Myocyte (in vitro differentiated cells): ENCODE data around the gene CEP295NL. TPM values are rescaled to one million over a fixed set of nuclear protein-coding genes. Genes with fewer than 3 reads are reported as not detected.
A peak's percentile ranks its signal among the peaks of the same experiment; 100 is the strongest.
"Not testable (repeated sequence)": the region's sequence is repeated elsewhere in the genome, so short reads cannot be mapped to it uniquely, and the experiment has no call there.

Experiments used
- DNase-seq: peaks from one replicate; pipeline ENCODE4 v3.0.0-alpha.2; 2012; ENCODE audit warnings: low read depth
- total RNA-seq: library from RNA; depleted of rRNA; stranded (reverse); fragments of >200 nt; gene quantifications from 2 replicates; pipeline ENCODE4 v1.2.3, GENCODE V29; 2014

CEP295NL gene
- total RNA-seq, 1 donor from 2014 or later = 1.7 TPM

DNA sequence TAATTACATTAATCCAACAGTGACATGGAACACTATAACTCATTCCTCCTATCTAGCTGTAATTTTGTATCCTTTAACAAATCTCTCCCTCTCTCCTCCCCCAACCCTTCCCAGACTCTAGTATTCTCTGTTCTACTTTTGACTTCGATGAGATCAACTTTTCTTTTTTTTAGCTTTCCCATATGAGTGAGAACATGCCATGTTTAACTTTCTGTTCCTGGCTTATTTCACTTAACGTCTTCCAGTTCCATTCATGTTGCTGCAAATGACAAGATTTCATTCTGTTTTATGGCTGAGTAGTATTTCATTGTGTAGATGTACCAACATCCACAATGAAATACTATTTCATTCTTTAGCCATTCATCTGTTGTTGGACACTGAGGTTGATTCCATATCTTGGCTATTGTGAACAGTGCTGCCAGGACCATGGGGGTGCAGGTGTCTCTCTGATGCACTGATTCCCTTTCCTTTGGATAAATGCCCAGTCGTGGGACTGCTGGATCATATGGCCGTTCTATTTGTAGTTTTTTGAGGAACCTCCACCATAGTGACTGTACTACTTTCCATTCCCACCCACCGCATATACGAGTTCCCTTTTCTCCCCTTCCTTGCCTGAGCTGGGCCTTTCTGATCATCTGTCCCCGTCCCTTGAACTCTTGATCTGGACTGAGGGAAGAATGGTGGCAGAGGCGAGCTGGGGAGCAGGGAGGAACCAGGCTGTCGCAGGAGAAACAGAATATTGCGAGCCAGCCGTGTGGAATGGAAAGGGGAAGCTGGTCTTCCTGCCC lies 7.7 kb upstream of the CEP295NL start:
- DNase-seq = no peak

GRCh38 chr17:78908426-78908825 lies 5.4 kb upstream of the CEP295NL start:
- no peak for DNase-seq

DNA sequence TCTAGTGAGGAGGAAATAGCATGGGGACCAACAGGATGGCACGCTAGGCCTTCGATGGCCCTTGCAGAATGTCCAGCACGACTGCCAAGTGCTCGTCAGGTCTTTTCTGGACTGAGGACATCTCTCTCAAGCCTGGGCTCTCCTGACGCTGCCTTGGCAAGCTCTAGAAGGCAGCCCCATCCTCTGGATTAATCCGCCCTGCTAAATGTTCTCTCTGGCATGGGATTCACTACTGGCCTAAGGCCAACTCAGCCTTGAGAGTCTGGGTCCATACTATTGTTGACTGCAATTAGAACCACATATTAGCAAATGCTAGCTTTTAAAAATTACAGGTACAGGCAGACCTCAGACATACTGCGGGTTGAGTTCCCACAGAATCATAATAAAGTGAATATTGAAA lies 2.5 kb upstream of the CEP295NL start:
- DNase-seq = no peak

GRCh38 chr17:78905116-78905515 lies 2.1 kb upstream of the CEP295NL start:
- DNase-seq = no peak

DNA sequence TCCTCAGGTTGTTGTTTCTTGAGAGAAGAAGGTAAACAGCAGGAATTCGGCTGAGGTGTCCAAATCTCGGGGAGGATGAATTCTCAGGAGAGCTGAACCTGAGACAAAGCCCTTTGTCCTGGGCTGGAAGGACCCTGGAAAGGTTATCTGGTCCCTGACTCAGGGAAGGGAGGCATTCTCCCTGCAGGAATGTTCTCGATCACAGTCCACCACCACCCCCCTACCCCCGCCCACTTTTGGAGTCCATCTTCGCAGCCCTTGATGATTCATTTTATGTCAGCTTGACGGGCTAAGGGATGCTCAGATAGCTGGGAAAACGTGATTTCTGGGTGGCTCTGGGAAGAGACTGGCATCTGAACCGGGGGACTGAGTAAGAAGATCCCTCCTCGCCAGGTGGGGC lies 1.4 kb upstream of the CEP295NL start:
- DNase-seq = no peak

DNA sequence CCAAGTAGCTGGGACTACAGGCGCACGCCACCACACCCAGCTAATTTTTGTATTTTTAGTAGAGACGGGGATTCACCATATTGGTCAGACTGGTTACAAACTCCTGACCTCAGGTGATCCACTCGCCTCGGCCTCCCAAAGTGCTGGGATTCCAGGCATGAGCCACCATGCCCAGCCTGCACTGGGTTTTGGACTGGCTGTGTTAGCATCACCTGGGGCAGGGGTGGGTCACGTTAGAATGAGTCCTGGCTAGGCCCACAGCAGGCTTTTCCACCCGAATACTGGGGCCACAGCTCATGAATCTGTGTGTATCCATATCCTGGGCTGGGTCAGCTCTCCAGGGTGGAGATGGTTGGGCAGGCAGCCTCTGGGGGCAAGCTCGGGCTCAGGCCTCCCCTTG lies 770 bp downstream of the CEP295NL start:
- not testable (repeated sequence) for DNase-seq

DNA sequence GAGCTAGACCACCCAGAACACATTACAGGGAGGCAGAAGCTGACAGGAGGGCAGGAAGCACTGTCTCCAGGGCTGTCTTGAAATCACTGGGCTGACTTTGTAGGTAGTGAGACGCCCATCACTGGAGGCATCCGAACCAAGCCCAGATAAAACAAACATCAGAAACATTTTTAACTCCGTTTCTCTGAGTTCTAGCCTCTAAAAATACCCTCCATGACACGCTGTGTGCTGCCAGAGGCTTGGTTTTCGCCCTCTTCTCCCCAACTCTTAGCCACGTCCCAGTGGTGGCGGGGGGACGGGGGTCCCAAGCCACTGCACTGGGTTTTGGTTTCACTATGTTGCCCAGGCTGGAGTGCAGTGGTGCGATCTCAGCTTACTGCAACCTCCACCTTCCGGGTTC lies 1.2 kb downstream of the CEP295NL start:
- DNase-seq = no peak

GRCh38 chr17:78900816-78901215 lies 2.2 kb downstream of the CEP295NL start:
- DNase-seq = no peak

DNA sequence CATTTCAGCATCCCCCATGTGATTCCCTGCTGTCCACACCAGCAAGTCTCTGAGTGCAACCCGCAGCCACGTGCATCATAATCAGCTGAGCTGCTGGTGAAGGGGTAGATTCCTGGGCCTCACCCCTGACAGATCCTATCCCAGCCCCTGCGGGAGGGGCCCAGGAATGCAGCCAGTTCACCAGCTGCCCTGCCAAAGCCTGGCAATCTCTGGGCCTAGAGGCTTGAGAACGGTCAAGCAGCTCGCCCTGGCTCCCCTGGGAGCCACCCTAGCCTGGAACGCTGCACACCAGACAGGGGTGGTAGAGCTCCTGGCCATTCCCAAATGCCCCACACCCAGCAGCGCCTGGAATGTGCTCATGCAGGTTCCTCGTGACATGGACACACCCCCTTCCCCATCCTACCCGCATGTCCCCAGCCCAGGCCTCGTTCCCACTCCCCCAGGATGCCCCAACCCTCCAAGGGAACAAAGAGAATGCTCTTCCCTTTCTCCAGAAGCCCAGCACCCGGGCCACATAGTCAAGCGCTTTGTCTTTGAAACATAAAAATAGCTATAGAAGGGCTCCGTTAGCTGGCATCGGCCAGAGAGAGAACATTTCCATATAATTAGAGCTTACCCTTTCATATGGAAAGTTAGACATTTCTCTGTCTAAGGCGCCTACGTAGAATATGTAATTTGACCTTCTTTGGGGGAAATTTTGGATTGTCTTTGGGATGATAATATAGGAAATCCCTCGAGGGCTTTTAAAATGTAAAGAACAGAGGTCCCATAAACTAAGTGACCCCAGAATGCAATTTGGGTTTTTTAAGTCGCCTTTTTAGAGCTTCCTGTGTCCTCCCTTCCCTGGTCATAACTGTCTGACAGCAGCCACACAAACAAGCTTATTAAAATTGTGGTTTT lies 3.4 kb downstream of the CEP295NL start:
- peak; percentile 96 for DNase-seq

DNA sequence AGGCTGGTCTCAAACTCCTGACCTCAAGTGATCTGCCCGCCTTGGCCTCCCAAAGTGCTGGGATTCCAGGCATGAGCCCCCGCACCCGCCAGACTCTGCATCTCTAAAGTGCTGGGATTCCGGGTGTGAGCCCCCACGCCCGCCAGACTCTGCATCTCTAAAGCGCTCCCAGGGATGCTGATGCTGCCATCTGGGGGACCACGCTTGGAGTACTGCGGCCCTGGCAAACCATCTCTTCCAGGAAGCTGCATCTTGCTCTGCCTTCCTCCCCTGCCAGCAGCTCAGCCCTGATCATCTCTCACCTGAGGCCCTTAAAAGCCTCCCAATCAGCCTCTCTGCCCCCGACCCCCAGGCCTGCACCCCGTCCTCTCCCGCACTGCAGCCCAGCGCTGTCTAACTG lies 4.1 kb downstream of the CEP295NL start:
- no peak for DNase-seq

GRCh38 chr17:78898075-78898836 lies 4.7 kb downstream of the CEP295NL start:
- no peak for DNase-seq

DNA sequence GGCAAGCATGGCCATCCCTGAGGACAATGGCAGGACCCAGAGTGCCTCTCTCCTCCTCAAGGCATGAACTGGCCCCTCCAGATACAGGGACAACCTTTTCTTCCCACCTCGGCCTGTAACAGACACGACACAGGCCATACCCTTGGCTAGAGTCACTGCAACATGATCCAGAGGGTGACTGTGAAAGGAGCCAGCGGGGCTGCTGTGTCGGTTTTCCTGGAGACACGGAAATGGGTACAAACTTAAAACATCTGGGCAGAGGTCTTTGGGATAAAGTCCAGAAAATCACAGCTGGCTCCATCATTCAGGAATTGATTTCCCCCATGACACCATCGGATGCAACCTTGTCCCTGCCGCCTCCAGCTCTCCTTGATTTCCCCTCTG lies 5.3 kb downstream of the CEP295NL start:
- no peak for DNase-seq

- no peak for DNase-seq
These were observed 6.0 kb downstream of the CEP295NL start for GRCh38 chr17:78896834-78897663.

DNA sequence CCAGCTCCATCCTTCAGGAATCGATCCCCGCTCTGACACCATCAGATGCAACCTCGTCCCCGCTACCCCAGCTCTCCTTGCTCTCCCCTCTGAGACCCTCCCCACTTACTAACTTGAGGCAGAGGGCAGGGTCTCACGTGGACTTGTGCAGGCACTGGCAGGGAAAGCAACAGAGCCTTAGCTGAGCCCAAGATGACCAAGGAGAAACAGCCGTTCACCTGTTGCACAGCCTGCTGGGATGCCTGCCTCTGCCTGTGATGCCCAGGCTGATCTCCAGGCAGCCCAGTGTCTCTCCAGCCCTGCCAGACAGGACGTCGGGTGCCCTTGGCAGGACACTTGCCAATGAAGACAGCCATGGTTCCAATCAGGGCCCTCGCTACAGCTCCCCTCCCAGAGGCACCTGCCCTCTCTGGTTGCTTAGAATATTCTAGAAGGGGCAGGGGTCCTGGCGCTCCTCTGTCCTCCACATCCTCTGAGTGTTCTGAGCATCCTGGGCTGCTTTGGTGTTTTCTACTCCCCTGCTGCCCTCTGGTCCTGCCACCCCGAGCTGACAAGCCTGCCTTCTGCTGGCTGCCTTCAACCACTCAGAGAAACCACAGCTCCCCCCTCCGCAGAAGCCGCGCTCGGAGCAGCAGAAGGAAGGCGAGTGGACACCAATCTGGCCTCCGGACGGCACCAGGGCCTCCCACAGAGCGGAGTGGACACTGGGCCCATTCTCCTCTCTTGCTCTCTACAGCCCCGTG lies 6.7 kb downstream of the CEP295NL start:
- DNase-seq = peak; percentile 67

- DNase-seq = peak; percentile 95
These were observed 7.7 kb downstream of the CEP295NL start for GRCh38 chr17:78895322-78895721.

DNA sequence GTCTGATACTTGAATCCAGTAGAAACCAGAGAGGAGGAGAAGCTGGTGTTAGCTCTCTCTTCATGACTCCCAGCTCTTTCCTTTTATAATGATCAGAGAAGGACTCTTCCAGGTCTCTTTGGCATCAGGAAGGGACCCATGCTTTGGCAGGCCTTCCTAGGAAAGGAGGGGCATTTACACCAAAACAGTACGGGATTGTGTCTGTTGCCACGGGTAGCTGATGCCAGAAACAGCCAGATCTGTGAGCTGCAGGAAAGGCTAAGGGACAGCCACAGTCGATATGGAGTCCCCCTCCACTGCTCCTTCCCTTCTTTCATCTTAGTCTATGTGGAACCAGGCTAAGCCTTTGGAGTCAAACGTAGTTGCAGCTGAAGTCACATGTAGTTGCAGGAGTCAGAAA lies 9.3 kb downstream of the CEP295NL start:
- DNase-seq = no peak

GRCh38 chr17:78892936-78893379 lies 10.0 kb downstream of the CEP295NL start:
- DNase-seq = no peak

DNA sequence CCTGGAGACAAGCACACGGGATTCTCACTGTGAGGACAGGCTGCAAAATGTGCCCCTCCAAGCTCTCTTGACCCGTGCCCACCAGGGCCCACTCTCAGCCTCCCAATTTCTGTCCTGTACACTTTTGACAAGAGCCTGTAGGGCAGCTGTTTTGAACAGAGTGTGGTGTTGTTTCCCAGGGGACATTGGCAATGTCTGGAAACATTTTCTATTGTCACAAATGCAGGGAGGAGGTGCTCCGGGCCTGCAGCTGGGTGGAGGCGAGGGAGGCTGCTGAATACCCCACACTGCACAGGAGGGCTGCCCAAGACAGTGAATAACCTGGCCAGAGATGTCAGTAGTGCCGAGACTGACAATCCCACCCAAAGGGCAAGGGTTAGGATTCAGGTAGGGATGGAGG lies 10.5 kb downstream of the CEP295NL start:
- no peak for DNase-seq

- no peak for DNase-seq
These were observed 10.9 kb downstream of the CEP295NL start for GRCh38 chr17:78892062-78892456.
